SW480 (cell line): Measurements from ENCODE around the gene NECAB3.
A peak's percentile ranks its signal among the peaks of the same experiment; 100 is the strongest.
"Not testable (repeated sequence)": the region's sequence is repeated elsewhere in the genome, so short reads cannot be mapped to it uniquely, and the experiment has no call there.

Source experiments
- DNase-seq: peaks from one replicate; pipeline ENCODE4 v3.0.0-alpha.2; 2016; ENCODE audit warnings: low spot score

The NECAB3 gene

GRCh38 chr20:33650111-33650752 is 24.0 kb downstream of the NECAB3 start:
- DNase-seq = no peak

DNA sequence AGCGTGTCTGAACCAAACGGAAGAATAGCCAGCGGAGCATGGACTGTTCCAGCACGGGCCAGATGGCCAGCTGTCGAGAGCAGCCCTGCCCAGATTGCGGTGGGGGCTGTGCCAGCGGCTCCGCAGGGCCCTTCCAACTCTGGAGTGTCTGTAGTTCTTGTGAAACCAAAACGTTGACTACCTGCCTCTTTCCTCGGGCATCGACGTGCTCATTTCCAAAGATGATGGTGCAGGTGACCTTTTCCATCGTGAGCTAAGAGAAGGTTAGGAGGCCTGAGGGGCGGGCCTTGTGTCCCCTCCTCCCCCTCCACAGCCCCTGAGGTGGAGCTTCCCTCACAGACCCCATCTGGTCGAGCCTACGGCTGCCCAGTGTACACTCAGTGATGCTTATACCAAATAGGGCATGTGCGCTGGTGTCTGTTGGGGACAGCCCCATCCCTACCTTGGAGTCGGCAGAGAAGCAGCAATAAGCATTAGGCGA is 25.0 kb downstream of the NECAB3 start:
- DNase-seq = no peak

DNA sequence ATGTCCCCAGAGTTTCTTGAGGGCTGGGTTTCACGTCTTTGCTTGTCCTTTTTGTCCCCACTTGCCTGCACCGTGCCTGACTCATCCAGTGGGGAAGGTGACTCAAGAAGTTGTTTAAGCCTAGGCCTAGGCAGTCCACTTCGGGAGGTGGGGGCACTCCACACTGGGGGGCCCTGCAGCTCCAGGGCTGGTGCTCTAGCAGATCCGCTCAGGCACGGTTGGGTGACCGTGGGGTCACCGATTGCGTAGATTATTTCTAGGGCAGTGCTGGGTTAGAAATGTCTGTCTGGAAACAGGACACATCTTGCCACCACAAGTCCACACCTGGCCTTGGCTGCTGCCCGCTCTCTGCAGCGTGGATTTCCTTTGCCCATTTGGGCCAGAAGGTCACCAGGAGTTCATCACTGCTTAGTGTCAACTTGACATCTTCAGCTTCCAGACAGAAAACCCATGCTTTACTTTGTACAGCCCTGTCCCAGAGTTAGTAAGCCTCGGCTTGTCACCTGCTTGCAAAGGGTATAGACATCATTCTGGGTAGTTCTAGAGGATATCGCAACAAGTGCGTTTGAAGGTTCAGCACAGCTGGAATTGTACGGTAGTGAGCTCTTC is 25.7 kb downstream of the NECAB3 start:
- DNase-seq = no peak

DNA sequence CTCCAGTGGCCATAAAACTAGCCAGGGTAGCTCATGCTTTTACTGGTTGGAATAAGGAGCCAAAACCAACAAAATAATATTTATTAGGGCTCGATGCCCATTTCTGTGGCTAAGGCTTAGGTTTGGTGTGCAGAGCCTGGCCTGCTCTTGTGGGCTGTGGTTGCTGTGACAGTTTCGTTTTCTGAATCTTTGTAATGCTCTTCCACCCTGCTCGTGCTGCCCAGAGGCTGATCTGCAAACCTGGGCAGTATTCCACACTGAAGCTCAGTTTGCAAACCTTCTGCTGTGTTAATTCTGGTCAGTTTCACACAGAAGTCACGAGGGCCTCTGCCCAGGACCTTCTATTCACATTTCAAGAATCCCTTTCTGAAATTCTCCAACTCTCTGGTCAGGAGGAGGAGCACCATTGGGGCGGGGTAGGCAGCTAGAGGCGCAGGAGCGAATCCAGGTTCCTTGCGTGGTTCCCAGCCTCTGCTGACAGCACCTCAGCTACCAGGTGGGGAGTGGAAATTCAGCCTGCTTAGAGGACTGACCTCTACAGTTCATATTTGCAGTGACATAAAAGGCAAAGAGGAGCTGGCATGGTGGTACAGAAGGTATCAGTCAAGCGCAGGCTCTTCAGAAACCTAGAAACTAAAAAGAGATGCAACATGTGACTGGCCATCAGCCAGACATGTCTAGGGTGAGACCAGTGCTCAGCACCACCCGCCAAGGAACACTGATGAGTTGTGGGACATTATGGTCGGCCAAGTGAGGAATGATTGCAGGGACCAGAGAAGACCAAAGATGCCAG is 26.4 kb downstream of the NECAB3 start:
- DNase-seq = no peak

- not testable (repeated sequence) for DNase-seq
Observed at GRCh38 chr20:33646959-33647602, 27.1 kb downstream of the NECAB3 start.

GRCh38 chr20:33646191-33646590 is 28.0 kb downstream of the NECAB3 start:
- no peak for DNase-seq

DNA sequence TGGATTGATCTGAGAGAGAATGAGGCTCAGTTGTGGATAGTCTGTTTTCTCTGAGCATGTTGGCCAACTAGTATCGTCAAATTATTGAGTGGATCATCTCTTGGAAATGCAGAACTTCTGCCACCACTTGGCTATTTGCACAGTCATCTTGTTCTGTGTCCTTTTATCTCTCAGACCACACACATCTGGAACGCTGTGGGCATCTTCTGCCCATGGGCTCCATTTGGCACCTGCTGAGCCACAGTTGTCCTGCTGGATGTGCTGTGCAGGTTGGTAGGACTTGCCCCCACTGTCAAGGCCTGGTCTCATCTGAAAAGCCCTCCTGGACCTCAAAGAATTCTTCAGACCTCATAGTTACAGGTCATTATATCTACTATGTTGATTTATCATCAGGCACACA is 28.8 kb downstream of the NECAB3 start:
- no peak for DNase-seq

- no peak for DNase-seq
Observed at GRCh38 chr20:33645072-33645358, 29.2 kb downstream of the NECAB3 start.

DNA sequence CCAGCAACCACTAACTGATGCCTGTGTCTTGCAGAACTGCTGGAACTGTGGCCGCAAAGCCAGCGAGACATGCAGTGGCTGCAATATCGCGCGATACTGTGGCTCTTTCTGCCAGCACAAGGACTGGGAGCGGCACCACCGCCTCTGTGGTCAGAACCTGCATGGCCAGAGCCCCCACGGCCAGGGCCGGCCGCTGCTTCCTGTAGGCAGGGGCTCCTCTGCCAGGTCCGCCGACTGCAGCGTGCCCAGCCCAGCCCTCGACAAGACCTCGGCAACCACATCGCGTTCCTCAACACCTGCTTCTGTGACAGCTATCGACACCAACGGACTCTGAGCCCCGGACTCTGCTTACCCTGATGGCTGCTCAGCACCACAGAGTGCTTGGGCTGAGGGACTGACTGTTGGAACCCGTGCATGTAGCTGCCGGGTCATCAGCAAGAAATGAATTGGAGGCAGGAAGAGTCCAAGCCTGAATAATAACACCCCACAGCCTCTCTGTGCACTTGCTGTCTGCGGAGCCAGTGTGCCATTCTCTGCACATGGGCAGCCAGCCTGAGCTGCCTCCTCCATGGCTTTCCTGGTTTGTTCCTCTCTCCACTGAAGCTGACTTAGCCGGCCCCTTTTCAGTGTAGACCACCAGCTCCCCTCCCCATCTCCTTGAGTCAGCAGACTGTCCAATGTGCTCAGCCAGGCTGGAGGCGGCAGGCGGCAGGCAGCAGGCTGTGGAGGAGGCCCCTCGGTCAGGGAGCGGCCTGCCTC is 29.7 kb downstream of the NECAB3 start:
- DNase-seq = no peak

GRCh38 chr20:33640287-33640686 is 33.9 kb downstream of the NECAB3 start:
- peak; percentile 51 for DNase-seq

- no peak for DNase-seq
Observed at GRCh38 chr20:33636776-33637175, 37.5 kb downstream of the NECAB3 start.

GRCh38 chr20:33635341-33635740 is 38.9 kb downstream of the NECAB3 start:
- no peak for DNase-seq

GRCh38 chr20:33631910-33632309 is 42.3 kb downstream of the NECAB3 start:
- not testable (repeated sequence) for DNase-seq

DNA sequence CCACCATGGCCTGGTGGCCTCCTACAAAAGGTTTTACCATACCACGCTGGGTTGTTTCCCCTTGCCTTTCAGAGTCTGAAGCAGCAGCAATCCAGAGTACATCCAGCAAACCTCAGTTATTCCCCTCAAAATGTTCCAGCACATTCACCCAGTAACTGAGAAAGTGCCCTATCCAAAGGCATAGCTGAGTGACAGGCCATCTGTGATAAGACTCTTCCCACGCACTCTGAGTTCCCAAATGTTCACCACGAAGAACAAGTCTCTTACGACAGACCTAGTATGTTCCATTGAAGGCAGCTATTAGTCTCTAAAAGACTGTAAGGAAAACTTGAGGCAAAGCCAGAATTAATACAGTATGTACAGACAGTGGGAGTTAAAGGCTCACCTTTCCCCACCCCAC is 43.7 kb downstream of the NECAB3 start:
- DNase-seq = no peak

DNA sequence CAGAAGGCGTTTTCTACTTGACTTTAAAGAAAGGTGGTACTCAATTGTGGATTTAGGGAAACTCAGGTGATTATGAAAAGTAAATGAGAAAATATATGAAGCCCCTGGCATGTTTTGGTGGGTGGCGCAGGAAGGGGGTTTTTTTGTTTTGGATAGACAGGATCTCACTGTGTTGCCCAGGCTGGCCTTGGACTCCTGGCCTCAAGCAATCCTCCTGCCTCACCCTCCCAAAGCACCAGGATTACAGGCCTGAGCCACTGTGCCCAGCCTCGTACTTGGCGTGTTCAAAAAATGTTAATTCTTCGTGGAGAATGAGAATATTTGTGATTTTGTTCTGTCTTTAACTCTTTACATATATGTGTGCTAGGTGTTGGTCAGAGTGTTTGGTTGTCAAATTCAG is 44.2 kb downstream of the NECAB3 start:
- DNase-seq = no peak

GRCh38 chr20:33629533-33629932 is 44.7 kb downstream of the NECAB3 start:
- DNase-seq = no peak

DNA sequence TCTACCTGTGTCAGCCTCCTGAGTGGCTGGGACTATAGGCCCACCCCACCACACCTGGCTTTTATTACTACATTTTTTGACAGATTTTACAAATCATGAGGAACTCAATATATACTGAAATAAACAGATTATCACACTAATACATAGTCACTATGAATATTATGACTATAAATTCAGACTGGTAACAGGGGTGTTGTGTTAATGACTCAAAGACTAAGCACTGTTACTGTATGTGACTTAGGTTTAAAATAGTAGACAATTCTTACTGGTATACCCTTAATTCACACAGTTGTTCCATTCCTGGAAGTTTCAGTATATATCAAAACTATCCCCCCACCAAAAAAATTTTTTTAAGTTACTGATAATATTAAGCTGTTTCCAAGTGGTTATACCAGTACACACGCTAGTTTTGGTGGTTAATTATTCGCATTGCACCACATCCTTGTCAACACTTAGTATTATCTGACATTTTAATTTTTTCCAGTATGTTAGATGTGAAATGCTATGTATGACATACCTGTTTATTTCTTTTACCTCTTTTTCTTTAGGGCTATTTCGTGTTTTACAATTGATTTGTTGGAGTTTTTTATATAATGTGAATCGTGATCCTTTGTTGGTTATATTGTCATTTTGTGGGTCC is 46.5 kb downstream of the NECAB3 start:
- DNase-seq = no peak

GRCh38 chr20:33626190-33626589 is 48.0 kb downstream of the NECAB3 start:
- no peak for DNase-seq

- DNase-seq = no peak
Observed at GRCh38 chr20:33624399-33624798, 49.8 kb downstream of the NECAB3 start.

DNA sequence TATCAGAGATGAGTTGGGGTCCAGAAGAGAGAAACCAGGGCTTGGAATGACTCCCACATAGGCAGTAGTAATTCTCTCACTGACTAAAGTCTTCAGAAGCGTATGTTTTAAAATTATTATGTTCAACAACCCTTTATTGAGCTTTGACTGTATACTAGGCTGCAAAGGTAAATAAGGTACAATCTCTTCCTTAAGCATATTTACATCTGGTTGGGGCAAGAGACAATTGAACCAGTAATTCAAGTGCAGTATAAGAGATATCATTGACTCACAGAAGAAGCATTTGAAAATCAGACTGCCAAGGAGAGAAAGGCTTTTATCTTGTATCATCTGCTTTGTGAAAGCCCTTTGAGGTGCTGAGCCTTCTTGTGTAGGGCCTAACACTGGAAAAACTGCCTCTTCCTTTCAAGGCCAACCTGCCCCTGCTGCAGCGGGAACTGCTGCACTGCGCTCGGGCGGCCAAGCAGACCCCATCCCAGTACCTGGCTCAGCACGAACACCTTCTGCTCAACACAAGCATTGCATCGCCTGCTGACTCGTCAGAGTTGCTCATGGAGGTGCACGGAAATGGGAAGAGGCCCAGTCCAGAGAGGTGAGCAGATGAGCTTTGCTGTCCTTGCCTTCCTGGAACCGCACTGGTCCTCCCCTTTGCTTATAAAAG is 51.4 kb downstream of the NECAB3 start:
- no peak for DNase-seq
